RWPE1 (cell line): ENCODE results near the gene WDFY4.
A peak's percentile ranks its signal among the peaks of the same experiment; 100 is the strongest.

ENCODE experiments used
- CTCF ChIA-PET: fragments of 350-600 bp; sonication (Branson Sonifier 250); formaldehyde crosslinking; extraction: SDS; loops from one replicate; lab custom pipeline; 2021; lab: Yijun Ruan, JAX
- POLR2A ChIA-PET: fragments of 400-600 bp; formaldehyde crosslinking; extraction: SDS; loops from one replicate; lab custom pipeline; 2020; ENCODE audit warnings: antibody characterized with exemption; ENCODE audit not compliant: low non-redundant PET; lab: Yijun Ruan, JAX
- DNase-seq: peaks from one replicate; pipeline ENCODE4 v3.0.0; 2012; ENCODE audit warnings: low spot score
- H3K27ac ChIP-seq: fragments of 450-650 bp; 2 replicates; pipeline ENCODE4 v1.5.1; 2017
- TF ChIP-seq, protein P1 (sequence below): fragments of 450-650 bp; conservative IDR thresholded peaks from 2 replicates; pipeline ENCODE4 v1.5.1; 2017; ENCODE audit warnings: low read depth, mild to moderate bottlenecking

The WDFY4 gene

DNA sequence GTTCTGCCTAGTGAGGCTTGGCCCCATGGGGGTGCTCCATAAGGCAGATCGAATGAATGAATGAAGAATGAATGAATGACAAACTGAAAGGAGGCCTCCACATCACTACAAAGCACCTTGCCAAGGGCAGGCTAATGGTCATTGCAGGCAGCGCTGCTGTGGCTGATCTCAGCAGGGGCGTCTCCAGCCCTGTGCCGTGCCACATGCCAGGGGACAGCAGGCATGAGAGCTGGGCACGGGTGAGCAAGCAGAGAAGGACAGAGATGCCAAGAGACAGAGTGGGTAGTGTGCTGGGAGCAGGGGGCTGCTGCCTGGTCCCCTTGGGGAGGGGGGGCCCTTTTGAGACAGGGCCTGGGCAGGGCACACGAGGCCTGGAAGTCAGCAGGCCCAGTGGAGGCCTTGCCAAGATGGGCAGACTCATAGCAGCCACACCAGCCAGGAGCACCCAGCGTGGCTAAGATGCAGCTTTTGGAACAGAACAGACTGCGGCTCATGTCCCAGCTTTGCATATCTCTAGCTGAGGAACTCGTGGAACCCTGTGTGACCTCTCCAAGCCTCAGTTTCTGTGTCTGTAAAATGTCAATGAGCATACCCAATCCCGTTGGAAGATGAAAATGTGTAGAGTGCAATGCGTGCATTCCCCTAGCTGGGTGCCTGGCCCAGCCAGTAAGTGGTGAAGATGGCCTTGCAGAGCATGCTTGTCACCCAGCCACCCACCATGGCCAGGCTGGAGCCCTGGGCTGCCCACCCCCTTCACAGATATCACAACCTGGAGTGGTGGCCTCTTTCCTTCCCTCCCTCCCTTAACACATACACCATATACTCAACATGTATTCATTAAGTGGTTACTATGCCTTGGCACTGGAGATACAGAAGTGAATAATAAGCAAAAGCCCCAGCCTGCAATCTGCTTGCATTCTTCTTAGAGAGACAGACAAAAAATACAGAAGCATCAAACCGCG, 316.0 kb downstream of the WDFY4 start:
- no peak for DNase-seq
- no peak overlapping the region for H3K27ac ChIP-seq
- TF ChIP-seq, protein P1, sequence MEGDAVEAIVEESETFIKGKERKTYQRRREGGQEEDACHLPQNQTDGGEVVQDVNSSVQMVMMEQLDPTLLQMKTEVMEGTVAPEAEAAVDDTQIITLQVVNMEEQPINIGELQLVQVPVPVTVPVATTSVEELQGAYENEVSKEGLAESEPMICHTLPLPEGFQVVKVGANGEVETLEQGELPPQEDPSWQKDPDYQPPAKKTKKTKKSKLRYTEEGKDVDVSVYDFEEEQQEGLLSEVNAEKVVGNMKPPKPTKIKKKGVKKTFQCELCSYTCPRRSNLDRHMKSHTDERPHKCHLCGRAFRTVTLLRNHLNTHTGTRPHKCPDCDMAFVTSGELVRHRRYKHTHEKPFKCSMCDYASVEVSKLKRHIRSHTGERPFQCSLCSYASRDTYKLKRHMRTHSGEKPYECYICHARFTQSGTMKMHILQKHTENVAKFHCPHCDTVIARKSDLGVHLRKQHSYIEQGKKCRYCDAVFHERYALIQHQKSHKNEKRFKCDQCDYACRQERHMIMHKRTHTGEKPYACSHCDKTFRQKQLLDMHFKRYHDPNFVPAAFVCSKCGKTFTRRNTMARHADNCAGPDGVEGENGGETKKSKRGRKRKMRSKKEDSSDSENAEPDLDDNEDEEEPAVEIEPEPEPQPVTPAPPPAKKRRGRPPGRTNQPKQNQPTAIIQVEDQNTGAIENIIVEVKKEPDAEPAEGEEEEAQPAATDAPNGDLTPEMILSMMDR: no peak
- POLR2A ChIA-PET: no interaction called here
- CTCF ChIA-PET: interaction anchor here (1.1 kb wide), 1 partner anchor 161 kb away, joined by 3 read pairs; no protein-coding TSS in a partner anchor

- CTCF ChIA-PET: interaction anchor here (0.6 to 1.1 kb wide), 2 partner anchors 15 to 160 kb away, joined by 3 read pairs; no protein-coding TSS in a partner anchor
Measured at GRCh38 chr10:49001402-49001801, 316.7 kb downstream of the WDFY4 start.

GRCh38 chr10:49001870-49002672, 317.4 kb downstream of the WDFY4 start:
- no peak overlapping the region for H3K27ac ChIP-seq
- POLR2A ChIA-PET: no interaction called here
- TF ChIP-seq, protein P1: no peak
- no peak for DNase-seq
- CTCF ChIA-PET: interaction anchor here (0.6 to 1.1 kb wide), 3 partner anchors 15 to 245 kb away, joined by 3 read pairs; no protein-coding TSS in a partner anchor

More at GRCh38 chr10:49001402-49001801, 316.7 kb downstream of the WDFY4 start:
- no peak overlapping the region for H3K27ac ChIP-seq
- peak; percentile 13 for DNase-seq
- TF ChIP-seq, protein P1: no peak
- POLR2A ChIA-PET: no interaction called here

DNA sequence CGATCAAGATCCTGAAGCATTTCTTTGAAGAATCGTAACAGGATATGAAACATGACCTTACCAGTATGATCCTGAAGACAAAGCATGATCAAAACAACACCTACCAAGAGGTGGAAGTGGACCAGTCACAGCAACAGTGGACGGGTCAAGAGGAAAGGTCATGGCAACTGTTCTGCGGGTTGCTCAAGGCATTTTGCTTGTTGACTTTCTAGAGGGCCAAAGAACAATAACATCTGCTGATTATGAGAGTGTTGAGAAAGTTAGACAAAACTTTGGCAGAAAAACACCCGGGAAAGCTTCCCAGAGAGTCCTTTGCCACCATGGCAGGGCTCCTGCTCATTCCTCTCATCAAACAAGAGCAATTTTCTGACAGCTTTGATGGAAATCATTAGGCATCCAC, 320.6 kb downstream of the WDFY4 start:
- TF ChIP-seq, protein P1: no peak
- no peak overlapping the region for H3K27ac ChIP-seq
- no peak for DNase-seq
- POLR2A ChIA-PET: no interaction called here
- CTCF ChIA-PET: no interaction called here

DNA sequence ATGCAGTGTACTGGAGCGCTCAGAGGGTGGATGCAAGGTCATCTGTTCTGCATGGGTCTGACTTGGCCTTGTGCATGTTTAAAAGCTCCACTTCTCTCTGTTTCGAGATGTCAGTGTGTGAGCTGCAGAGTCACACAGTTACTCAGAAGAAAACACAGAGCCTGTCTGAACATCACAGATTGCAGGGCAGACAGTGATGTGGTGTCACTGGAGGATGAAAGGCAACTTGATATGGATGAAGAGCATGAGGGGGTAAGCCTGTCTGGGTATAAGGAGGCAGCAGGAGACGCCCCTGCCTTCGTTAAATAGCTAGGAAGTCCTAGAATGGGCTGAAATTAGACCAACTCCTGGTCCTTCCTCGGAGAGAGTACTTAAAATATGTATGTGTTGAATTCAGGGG, 322.5 kb downstream of the WDFY4 start:
- CTCF ChIA-PET: interaction anchor here (0.6 kb wide), 2 partner anchors 9 to 58 kb away, joined by 3 read pairs; no protein-coding TSS in a partner anchor

More for the DNA sequence above, 322.5 kb downstream of the WDFY4 start:
- TF ChIP-seq, protein P1: no peak
- DNase-seq: no peak
- POLR2A ChIA-PET: no interaction called here
- H3K27ac ChIP-seq: no peak overlapping the region
